Measurements from ENCODE around the gene SLC29A3.

The SLC29A3 gene

GRCh38 chr10:71339796-71340589, 20.9 kb downstream of the SLC29A3 start:
- no peak overlapping the region for H3K4me3 ChIP-seq (ENCODE audit: low read depth, low read length)
- no peaks in the 10 kb centered on the region for H3K27me3 ChIP-seq (ENCODE audit: control insufficient read depth, insufficient read depth, low read length)
- no peak overlapping the region for H3K4me2 ChIP-seq (ENCODE audit: low read length)
- no peaks in the 10 kb centered on the region for H3K79me2 ChIP-seq
- H2AFZ ChIP-seq: no peak overlapping the region
- no peaks in the 10 kb centered on the region for H3K36me3 ChIP-seq (ENCODE audit: control insufficient read depth, insufficient read depth, low read length)
- no peaks in the 10 kb centered on the region for H3K9me3 ChIP-seq (ENCODE audit: control insufficient read depth, low read length)
- H3K27ac ChIP-seq: no peak overlapping the region
- TF ChIP-seq CTCF (IDR thresholded peaks at IDR 0.05): no peak
- no peaks in the 10 kb centered on the region for H3K4me1 ChIP-seq
- no peak overlapping the region for H3K9ac ChIP-seq

- H3K27ac ChIP-seq: no peak overlapping the region
- no peaks in the 10 kb centered on the region for H3K4me1 ChIP-seq
Observed at GRCh38 chr10:71342573-71343391, 23.7 kb downstream of the SLC29A3 start.

GRCh38 chr10:71343392-71343773, 24.3 kb downstream of the SLC29A3 start:
- Histone ChIP-seq H3K4me1 (no peaks in the 10 kb centered on the region), H3K9ac (no peak overlapping the region), H3K27ac (no peak overlapping the region), H3K36me3 (ENCODE audit: control insufficient read depth, insufficient read depth, low read length) (no peaks in the 10 kb centered on the region), H3K27me3 (ENCODE audit: control insufficient read depth, insufficient read depth, low read length) (no peaks in the 10 kb centered on the region), H3K79me2 (no peaks in the 10 kb centered on the region), H2AFZ (no peak overlapping the region), H3K4me3 (ENCODE audit: low read depth, low read length) (no peak overlapping the region), H3K4me2 (ENCODE audit: low read length) (no peak overlapping the region), H3K9me3 (ENCODE audit: control insufficient read depth, low read length) (no peaks in the 10 kb centered on the region)
- TF ChIP-seq CTCF (IDR thresholded peaks at IDR 0.05): no peak

More at GRCh38 chr10:71342573-71343391, 23.7 kb downstream of the SLC29A3 start:
- Histone ChIP-seq H3K36me3 (ENCODE audit: control insufficient read depth, insufficient read depth, low read length) (no peaks in the 10 kb centered on the region), H3K27me3 (ENCODE audit: control insufficient read depth, insufficient read depth, low read length) (no peaks in the 10 kb centered on the region), H3K4me2 (ENCODE audit: low read length) (no peak overlapping the region), H3K9me3 (ENCODE audit: control insufficient read depth, low read length) (no peaks in the 10 kb centered on the region), H3K4me3 (ENCODE audit: low read depth, low read length) (no peak overlapping the region), H3K79me2 (no peaks in the 10 kb centered on the region), H2AFZ (no peak overlapping the region), H3K9ac (no peak overlapping the region)
- TF ChIP-seq CTCF (IDR thresholded peaks at IDR 0.05): no peak

GRCh38 chr10:71344154-71344925, 25.3 kb downstream of the SLC29A3 start:
- Histone ChIP-seq H2AFZ (no peak overlapping the region), H3K9ac (no peak overlapping the region), H3K36me3 (ENCODE audit: control insufficient read depth, insufficient read depth, low read length) (no peaks in the 10 kb centered on the region), H3K27ac (no peak overlapping the region), H3K4me1 (no peaks in the 10 kb centered on the region), H3K27me3 (ENCODE audit: control insufficient read depth, insufficient read depth, low read length) (no peaks in the 10 kb centered on the region), H3K79me2 (no peaks in the 10 kb centered on the region), H3K4me3 (ENCODE audit: low read depth, low read length) (no peak overlapping the region), H3K4me2 (ENCODE audit: low read length) (no peak overlapping the region), H3K9me3 (ENCODE audit: control insufficient read depth, low read length) (no peaks in the 10 kb centered on the region)
- no peak for TF ChIP-seq CTCF (IDR thresholded peaks at IDR 0.05)
